Measurements from ENCODE around the gene ZFP90. TPM values are rescaled to one million over a fixed set of nuclear protein-coding genes. Genes with fewer than 3 reads are reported as not detected.

The ZFP90 gene
- total RNA-seq, 2 donors from 2014 or later = 27.2 to 30.3 TPM

Small RNA genes within 50 kb of the gene (small RNA-seq; reads per million reads assigned to genes)
- gene RNU4-36P = 0 to 0.20 reads per million in 2 donors

Other genes with a start within 250 kb of the ZFP90 start
- 10 to 100 TPM in 1 of 2 donors, 1 to 10 TPM in 1; 10.0 to 23.6 TPM for gene SLC7A6OS, start 228.3 kb upstream of the ZFP90 start, total RNA-seq
- 10 to 100 TPM; 45.2 to 77.9 TPM for gene PRMT7, start 228.3 kb upstream of the ZFP90 start, total RNA-seq
- 10 to 100 TPM in 1 of 2 donors, 1 to 10 TPM in 1; 4.7 to 27.8 TPM for gene SMPD3, start 90.8 kb upstream of the ZFP90 start, total RNA-seq
- 10 to 100 TPM; 30.0 to 98.5 TPM for gene CDH3, start 106.0 kb downstream of the ZFP90 start, total RNA-seq
- 100 to 1,000 TPM in 1 of 2 donors, 10 to 100 TPM in 1; 75.7 to 300 TPM for gene CDH1, start 198.0 kb downstream of the ZFP90 start, total RNA-seq